Mesothelial cell of epicardium (in vitro differentiated cells): ENCODE data around the gene FAM114A1. TPM values are rescaled to one million over a fixed set of nuclear protein-coding genes. Genes with fewer than 3 reads are reported as not detected.

Experiments used
- DNase-seq, 2 experiments: peaks; one replicate each; pipeline ENCODE4 v3.0.0; 2021; ENCODE audit warnings: low spot score in 2 of 2; ENCODE audit not compliant: unreplicated experiment in 2 of 2
- H3K27ac Mint-ChIP-seq: 2 replicates; pipeline ENCODE4 v1.8.0; 2021; ENCODE audit warnings: mixed read lengths
- H3K27me3 Mint-ChIP-seq: 2 replicates; pipeline ENCODE4 v1.8.0; 2021; ENCODE audit warnings: low read depth, mixed read lengths
- H3K36me3 Mint-ChIP-seq: 2 replicates; pipeline ENCODE4 v1.8.0; 2021; ENCODE audit warnings: mixed read lengths
- H3K4me1 Mint-ChIP-seq: 2 replicates; pipeline ENCODE4 v1.8.0; 2021; ENCODE audit warnings: mixed read lengths
- H3K4me3 Mint-ChIP-seq: 2 replicates; pipeline ENCODE4 v1.8.0; 2021; ENCODE audit warnings: mild to moderate bottlenecking, moderate library complexity, mixed read lengths
- H3K9me3 Mint-ChIP-seq: 2 replicates; pipeline ENCODE4 v1.8.0; 2021; ENCODE audit warnings: mixed read lengths
- CTCF ChIP-seq: fragments of 200-600 bp; sonication (generic); IDR thresholded peaks from one replicate; pipeline ENCODE4 v1.5.0; 2021; ENCODE audit warnings: antibody characterized with exemption; ENCODE audit not compliant: unreplicated experiment
- total RNA-seq: library from RNA; stranded (reverse); gene quantifications from 3 replicates; pipeline ENCODE4 v1.2.1, GENCODE V29; 2021

FAM114A1 gene
- total RNA-seq, 1 donor from 2014 or later = 53.7 TPM

- Mint-ChIP-seq H3K27ac (no peak overlapping the region), H3K9me3 (peaks cover 5% of the 10 kb centered on the region), H3K4me3 (no peak overlapping the region), H3K36me3 (peaks cover 34% of the 10 kb centered on the region), H3K27me3 (no peaks in the 10 kb centered on the region), H3K4me1 (no peaks in the 10 kb centered on the region)
- no peak for DNase-seq
- no peak for TF ChIP-seq CTCF
Observed at GRCh38 chr4:38920677-38921076, 53.1 kb downstream of the FAM114A1 start.

GRCh38 chr4:38921151-38921550 is 53.5 kb downstream of the FAM114A1 start:
- no peak overlapping the region for H3K27ac Mint-ChIP-seq

GRCh38 chr4:38923746-38924145 is 56.1 kb downstream of the FAM114A1 start:
- DNase-seq = no peak
- Mint-ChIP-seq H3K27me3 (no peaks in the 10 kb centered on the region), H3K36me3 (peaks cover 36% of the 10 kb centered on the region), H3K4me3 (no peak overlapping the region), H3K4me1 (no peaks in the 10 kb centered on the region), H3K27ac (no peak overlapping the region), H3K9me3 (no peaks in the 10 kb centered on the region)
- no peak for TF ChIP-seq CTCF

More at GRCh38 chr4:38921151-38921550, 53.5 kb downstream of the FAM114A1 start:
- Mint-ChIP-seq H3K4me3 (no peak overlapping the region), H3K9me3 (peaks cover 2% of the 10 kb centered on the region), H3K27me3 (no peaks in the 10 kb centered on the region), H3K36me3 (peaks cover 33% of the 10 kb centered on the region), H3K4me1 (no peaks in the 10 kb centered on the region)
- no peak for DNase-seq
- no peak for TF ChIP-seq CTCF

GRCh38 chr4:38924353-38924752 is 56.7 kb downstream of the FAM114A1 start:
- no peaks in the 10 kb centered on the region for H3K9me3 Mint-ChIP-seq
- H3K27me3 Mint-ChIP-seq = no peaks in the 10 kb centered on the region
- no peaks in the 10 kb centered on the region for H3K4me1 Mint-ChIP-seq
- no peak for TF ChIP-seq CTCF
- H3K27ac Mint-ChIP-seq = no peak overlapping the region
- peaks cover 38% of the 10 kb centered on the region for H3K36me3 Mint-ChIP-seq
- no peak overlapping the region for H3K4me3 Mint-ChIP-seq
- no peak for DNase-seq

GRCh38 chr4:38925492-38926413 is 58.1 kb downstream of the FAM114A1 start:
- Mint-ChIP-seq H3K27me3 (no peaks in the 10 kb centered on the region), H3K36me3 (peaks cover 27% of the 10 kb centered on the region), H3K9me3 (no peaks in the 10 kb centered on the region), H3K4me3 (no peak overlapping the region), H3K27ac (no peak overlapping the region), H3K4me1 (no peaks in the 10 kb centered on the region)
- no peak for DNase-seq
- TF ChIP-seq CTCF = no peak
